Regular cardiac myocyte (primary cell): ENCODE results near the gene MRPL40. TPM values are rescaled to one million over a fixed set of nuclear protein-coding genes. Genes with fewer than 3 reads are reported as not detected.

Source experiments
- total RNA-seq: library from RNA; depleted of rRNA; stranded (reverse); fragments of >200 nt; gene quantifications from 2 replicates; pipeline ENCODE4 v1.2.3, GENCODE V29; 2014

MRPL40 gene
- total RNA-seq, result 30.4 and 42.6 TPM in 2 replicates

GRCh38 chr22:19432133-19432851 is at the start of gene MRPL40:
Gene MRPL40, plus strand, starts transcription at chr22:19432545. Its CDS starts 10 bp downstream, at chr22:19432555.

GRCh38 chr22:19431649-19432132 is 654 bp upstream of the MRPL40 start, which contains the start of gene HIRA:
Gene HIRA, minus strand, starts transcription at chr22:19431733. Its CDS starts 257 bp downstream, at chr22:19431476.

GRCh38 chr22:19447330-19448075 is 15.2 kb downstream of the MRPL40 start, which contains the start of gene C22orf39:
Gene C22orf39, minus strand, starts transcription at chr22:19447711. Its CDS starts 23 bp downstream, at chr22:19447688.

GRCh38 chr22:19478901-19479354 is 46.6 kb downstream of the MRPL40 start, which contains the start of gene UFD1:
Gene UFD1, minus strand, starts transcription at chr22:19479193. Its CDS starts 108 bp downstream, at chr22:19479085.

GRCh38 chr22:19479355-19480172 is 47.2 kb downstream of the MRPL40 start, which contains the start of gene CDC45:
Gene CDC45, plus strand, starts transcription at chr22:19479920. Its CDS starts 49 bp downstream, at chr22:19479969.

Other genes with a start within 250 kb of the MRPL40 start
- gene CLTCL1, start 140.8 kb upstream of the MRPL40 start, total RNA-seq, result 10.2 and 15.2 TPM in 2 replicates
- gene HIRA, start 812 bp upstream of the MRPL40 start, total RNA-seq, result 13.5 and 21.3 TPM in 2 replicates
- gene C22orf39, start 15.2 kb downstream of the MRPL40 start, total RNA-seq, result 13.2 and 14.8 TPM in 2 replicates
- 40.6 and 90.3 TPM in 2 replicates for gene UFD1, start 46.6 kb downstream of the MRPL40 start, total RNA-seq
- gene CDC45, start 47.4 kb downstream of the MRPL40 start, total RNA-seq, result 2.3 and 38.7 TPM in 2 replicates
- gene CLDN5, start 91.9 kb downstream of the MRPL40 start, total RNA-seq, result 2.5 and 2.8 TPM in 2 replicates